HL-60 (cell line): Measurements from ENCODE around the gene DNAH14.

Source experiments
- CTCF ChIP-seq: IDR thresholded peaks from one replicate; pipeline ENCODE4 v1.5.1; 2011; ENCODE audit warnings: low read length, control low read depth, inconsistent platforms; ENCODE audit not compliant: insufficient read depth
- POLR2AphosphoS5 ChIP-seq: IDR thresholded peaks from 2 replicates; pipeline ENCODE4 v1.6.1; 2012; ENCODE audit warnings: low read depth

DNA sequence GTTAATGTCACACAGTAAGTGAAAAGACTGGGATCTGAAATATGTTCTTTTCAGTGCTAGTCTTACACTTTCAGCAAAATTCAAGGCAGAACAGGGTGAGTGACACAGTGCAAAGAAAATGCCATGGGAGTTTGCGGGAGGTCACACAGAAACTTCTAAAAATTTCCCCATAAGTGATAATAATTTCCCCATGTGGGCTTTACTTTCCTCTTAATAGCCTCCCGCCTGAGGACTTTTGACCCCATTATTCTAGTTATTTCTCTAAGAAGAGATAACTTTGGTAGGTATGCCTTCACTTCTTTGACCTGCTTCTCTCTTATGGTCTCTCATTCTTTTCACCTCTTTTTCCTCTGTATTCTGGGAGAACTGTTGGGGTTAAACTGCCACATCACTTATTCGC, 8.1 kb upstream of the DNAH14 start:
- TF ChIP-seq POLR2AphosphoS5 (no peak), CTCF (no peak)
